HL-60 (cell line): ENCODE data around the gene PELI1.

Experiments used
- TF ChIP-seq, protein P1 (sequence below): IDR thresholded peaks from one replicate; pipeline ENCODE4 v1.5.1; 2011; ENCODE audit warnings: low read length, control low read depth, inconsistent platforms; ENCODE audit not compliant: insufficient read depth
- TF ChIP-seq, protein P2 (sequence below): IDR thresholded peaks from 2 replicates; pipeline ENCODE4 v1.6.1; 2012; ENCODE audit warnings: low read depth; ENCODE audit not compliant: insufficient replicate concordance

DNA sequence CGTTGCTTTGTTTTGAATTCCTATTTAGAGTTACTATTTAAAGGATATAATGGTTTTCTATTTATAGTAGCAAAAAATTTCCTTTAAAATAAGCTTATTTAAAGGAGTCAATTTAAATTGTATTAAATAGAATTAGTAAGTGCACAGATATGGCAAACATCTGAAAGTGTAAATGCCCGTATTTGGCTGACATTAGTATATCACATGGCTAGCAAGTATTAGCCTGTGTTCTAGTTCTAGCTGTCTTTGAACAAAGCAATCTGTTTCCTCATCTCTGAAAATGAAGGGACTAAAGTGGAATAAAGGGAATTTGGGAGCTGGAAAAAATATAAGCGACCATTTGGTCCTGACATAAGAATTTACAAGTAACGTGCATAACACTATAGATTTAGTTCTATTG, 32.2 kb downstream of the PELI1 start:
- TF ChIP-seq, protein P1, sequence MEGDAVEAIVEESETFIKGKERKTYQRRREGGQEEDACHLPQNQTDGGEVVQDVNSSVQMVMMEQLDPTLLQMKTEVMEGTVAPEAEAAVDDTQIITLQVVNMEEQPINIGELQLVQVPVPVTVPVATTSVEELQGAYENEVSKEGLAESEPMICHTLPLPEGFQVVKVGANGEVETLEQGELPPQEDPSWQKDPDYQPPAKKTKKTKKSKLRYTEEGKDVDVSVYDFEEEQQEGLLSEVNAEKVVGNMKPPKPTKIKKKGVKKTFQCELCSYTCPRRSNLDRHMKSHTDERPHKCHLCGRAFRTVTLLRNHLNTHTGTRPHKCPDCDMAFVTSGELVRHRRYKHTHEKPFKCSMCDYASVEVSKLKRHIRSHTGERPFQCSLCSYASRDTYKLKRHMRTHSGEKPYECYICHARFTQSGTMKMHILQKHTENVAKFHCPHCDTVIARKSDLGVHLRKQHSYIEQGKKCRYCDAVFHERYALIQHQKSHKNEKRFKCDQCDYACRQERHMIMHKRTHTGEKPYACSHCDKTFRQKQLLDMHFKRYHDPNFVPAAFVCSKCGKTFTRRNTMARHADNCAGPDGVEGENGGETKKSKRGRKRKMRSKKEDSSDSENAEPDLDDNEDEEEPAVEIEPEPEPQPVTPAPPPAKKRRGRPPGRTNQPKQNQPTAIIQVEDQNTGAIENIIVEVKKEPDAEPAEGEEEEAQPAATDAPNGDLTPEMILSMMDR, result no peak
- TF ChIP-seq, protein P2, sequence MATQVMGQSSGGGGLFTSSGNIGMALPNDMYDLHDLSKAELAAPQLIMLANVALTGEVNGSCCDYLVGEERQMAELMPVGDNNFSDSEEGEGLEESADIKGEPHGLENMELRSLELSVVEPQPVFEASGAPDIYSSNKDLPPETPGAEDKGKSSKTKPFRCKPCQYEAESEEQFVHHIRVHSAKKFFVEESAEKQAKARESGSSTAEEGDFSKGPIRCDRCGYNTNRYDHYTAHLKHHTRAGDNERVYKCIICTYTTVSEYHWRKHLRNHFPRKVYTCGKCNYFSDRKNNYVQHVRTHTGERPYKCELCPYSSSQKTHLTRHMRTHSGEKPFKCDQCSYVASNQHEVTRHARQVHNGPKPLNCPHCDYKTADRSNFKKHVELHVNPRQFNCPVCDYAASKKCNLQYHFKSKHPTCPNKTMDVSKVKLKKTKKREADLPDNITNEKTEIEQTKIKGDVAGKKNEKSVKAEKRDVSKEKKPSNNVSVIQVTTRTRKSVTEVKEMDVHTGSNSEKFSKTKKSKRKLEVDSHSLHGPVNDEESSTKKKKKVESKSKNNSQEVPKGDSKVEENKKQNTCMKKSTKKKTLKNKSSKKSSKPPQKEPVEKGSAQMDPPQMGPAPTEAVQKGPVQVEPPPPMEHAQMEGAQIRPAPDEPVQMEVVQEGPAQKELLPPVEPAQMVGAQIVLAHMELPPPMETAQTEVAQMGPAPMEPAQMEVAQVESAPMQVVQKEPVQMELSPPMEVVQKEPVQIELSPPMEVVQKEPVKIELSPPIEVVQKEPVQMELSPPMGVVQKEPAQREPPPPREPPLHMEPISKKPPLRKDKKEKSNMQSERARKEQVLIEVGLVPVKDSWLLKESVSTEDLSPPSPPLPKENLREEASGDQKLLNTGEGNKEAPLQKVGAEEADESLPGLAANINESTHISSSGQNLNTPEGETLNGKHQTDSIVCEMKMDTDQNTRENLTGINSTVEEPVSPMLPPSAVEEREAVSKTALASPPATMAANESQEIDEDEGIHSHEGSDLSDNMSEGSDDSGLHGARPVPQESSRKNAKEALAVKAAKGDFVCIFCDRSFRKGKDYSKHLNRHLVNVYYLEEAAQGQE, result no peak
